DMS 273 (cell line): Measurements from ENCODE around the gene FSTL1.

Experiments
- DNase-seq: peaks from one replicate; lab custom pipeline; 2025; ENCODE audit not compliant: unreplicated experiment; lab: John Stamatoyannopoulos, UW

The FSTL1 gene

GRCh38 chr3:120469440-120469839 lies 18.6 kb upstream of the FSTL1 start:
- no peak for DNase-seq

- DNase-seq: no peak
These were observed 18.0 kb upstream of the FSTL1 start for GRCh38 chr3:120468635-120469295.

GRCh38 chr3:120462409-120462959 lies 11.7 kb upstream of the FSTL1 start:
- no peak for DNase-seq

GRCh38 chr3:120461416-120461815 lies 10.6 kb upstream of the FSTL1 start:
- DNase-seq: no peak

GRCh38 chr3:120460862-120461261 lies 10.1 kb upstream of the FSTL1 start:
- no peak for DNase-seq

GRCh38 chr3:120460181-120460790 lies 9.5 kb upstream of the FSTL1 start:
- no peak for DNase-seq

- no peak for DNase-seq
These were observed 8.4 kb upstream of the FSTL1 start for GRCh38 chr3:120459196-120459595.

GRCh38 chr3:120457827-120458226 lies 7.0 kb upstream of the FSTL1 start:
- DNase-seq: peak; percentile 69

GRCh38 chr3:120454076-120454689 lies 3.4 kb upstream of the FSTL1 start:
- DNase-seq: no peak

- DNase-seq: no peak
These were observed 2.0 kb upstream of the FSTL1 start for GRCh38 chr3:120452816-120453215.

GRCh38 chr3:120451806-120452205 lies 1.0 kb upstream of the FSTL1 start:
- DNase-seq: peak; percentile 24

- DNase-seq: no peak
These were observed 525 bp upstream of the FSTL1 start for GRCh38 chr3:120451272-120451761.

GRCh38 chr3:120449701-120450599 lies 842 bp downstream of the FSTL1 start:
- DNase-seq: peak; percentile 78

GRCh38 chr3:120449251-120449650 lies 1.5 kb downstream of the FSTL1 start:
- no peak for DNase-seq

GRCh38 chr3:120448756-120449155 lies 2.0 kb downstream of the FSTL1 start:
- no peak for DNase-seq

- DNase-seq: no peak
These were observed 3.7 kb downstream of the FSTL1 start for GRCh38 chr3:120446891-120447668.

GRCh38 chr3:120445654-120446053 lies 5.1 kb downstream of the FSTL1 start:
- no peak for DNase-seq

- no peak for DNase-seq
These were observed 7.1 kb downstream of the FSTL1 start for GRCh38 chr3:120443626-120444123.

- peak; percentile 23 for DNase-seq
These were observed 7.7 kb downstream of the FSTL1 start for GRCh38 chr3:120442975-120443517.

- DNase-seq: no peak
These were observed 9.0 kb downstream of the FSTL1 start for GRCh38 chr3:120441776-120442175.
